Activated CD4-positive, alpha-beta T cell treated with anti-CD3 and anti-CD28 coated beads, Interleukin-2, amount 50 U/mL, for 4 hours (primary cell): Measurements from ENCODE around the gene VSIG4.

Experiments
- DNase-seq, 2 experiments: peaks; one replicate each; pipeline ENCODE4 v3.0.0-alpha.2; 2020

Gene VSIG4

GRCh38 chrX:66023385-66024091, 16.3 kb downstream of the VSIG4 start:
- no peak for DNase-seq

DNA sequence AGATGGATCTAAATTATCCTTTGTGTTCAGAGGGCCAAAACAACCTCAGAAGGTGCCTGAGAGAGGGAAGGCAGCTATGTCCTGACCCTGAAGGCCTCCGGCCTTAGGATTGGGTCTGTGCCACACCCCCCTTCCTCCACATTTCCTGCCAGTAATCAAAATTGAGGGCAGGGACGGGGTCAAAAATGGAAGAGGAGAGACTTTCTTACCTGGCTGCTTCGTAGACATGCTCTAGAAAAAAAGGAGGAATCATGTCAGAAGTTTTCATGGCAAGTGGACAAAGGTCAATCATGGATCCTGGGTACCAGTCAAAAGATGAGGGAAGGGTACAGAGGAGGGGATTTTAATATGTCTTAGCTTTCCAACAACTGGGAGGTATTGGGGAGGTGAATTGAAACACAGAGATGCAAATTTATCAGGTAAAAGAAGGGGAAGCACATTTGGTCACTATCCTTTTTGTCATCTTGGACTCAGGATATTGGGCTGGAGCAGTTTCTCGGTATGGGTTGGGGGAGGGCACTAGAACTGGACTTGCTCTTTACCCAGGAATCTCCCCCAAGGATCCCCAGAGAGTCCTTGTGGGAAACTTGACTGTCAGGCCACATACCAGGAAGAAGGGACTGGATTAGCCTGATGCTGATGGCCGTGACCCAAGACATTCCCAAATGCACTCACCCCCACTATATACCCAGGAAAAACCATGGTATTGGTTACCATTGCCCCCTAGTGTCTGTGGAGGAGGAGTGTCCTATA, 17.1 kb downstream of the VSIG4 start:
- no peak for DNase-seq

DNA sequence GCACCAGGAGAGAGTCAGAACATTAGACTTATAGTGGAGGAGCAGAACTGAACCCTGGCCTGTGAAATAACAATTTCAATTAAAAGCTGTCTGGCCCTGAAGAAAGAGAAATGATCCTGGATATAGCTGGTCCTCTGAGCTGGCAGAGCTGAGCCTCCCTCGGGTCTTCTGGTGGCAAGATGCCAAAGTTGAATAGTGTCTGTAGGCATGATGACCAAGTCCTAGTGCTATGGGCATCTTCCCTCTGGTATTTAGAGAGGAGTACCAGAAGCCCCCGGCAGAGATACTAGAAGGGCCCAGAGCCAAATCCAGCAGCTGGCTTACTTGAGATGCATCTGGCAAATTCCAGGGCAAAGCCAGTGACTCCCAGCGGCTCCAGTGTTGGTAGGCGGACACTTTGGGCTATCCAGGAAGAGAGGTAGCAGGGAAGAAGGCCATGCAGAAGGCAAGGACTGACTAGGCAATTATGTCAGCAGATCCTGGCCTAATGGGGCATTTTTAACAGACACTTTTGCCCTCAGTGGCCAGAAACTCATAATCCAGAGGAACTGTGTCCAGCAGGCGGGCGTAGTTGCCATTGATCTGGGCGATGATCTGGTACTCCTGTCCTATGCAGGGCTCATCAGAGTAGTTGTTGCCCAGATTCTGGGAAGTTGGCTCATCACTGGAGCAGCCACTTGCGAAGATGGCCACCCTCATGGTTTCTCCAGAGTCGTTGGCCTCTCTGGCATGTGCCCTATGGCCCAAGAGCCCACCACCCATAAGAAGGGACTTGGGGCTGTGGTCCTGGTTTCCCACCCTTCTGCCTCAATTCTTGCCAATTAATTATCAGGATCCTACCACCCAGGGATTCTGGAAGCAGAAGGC, 17.9 kb downstream of the VSIG4 start:
- DNase-seq: no peak

DNA sequence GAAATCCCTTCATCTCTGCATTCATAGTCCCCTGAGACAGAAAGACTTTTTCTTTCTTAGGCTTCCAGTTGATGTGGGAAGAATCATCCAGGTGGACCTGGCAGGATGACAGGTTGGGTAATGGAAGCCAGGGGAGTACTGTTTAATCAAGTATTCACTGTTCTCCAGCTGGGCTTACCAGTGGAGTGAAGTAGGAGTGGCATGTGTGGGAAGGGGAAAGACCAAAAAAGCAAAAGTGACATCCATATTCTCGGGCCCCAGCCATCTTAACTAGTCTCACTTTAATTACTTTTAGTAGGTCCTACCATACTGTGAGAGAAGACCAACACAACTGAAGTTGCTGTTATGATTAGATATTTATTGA, 18.5 kb downstream of the VSIG4 start:
- no peak for DNase-seq

DNA sequence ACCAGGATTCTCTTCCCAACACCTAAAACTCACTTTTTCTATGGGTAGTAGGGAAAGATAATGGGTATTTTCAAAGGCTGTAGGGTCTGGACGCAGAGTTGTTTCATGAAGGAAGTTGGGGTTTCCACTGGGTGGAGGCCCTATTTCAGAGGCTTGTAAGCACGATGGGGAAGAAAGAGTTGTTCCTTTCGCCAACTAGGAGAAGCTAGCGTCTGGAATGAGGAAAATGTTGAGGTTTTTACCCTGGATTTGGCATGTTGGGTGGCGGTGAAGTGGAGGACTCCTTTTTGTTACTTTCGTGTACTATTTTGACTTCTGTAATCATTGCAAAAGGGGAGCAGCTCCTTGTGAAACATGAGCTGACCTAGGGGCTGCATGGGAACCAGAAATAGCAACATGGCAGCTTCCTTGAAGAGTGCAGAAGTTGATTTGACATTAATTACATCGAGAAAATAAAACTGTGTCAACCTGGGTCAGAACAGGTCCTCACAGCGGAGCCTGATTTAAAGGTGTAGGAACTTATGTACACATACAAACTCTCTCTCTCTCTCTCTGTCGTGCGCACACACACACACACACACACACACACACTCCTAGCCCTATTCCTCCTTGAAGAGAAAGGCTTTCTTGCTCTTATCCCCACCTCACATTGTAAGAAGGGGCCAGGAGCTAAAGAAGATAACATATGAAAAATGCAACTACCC, 19.1 kb downstream of the VSIG4 start:
- no peak for DNase-seq

DNA sequence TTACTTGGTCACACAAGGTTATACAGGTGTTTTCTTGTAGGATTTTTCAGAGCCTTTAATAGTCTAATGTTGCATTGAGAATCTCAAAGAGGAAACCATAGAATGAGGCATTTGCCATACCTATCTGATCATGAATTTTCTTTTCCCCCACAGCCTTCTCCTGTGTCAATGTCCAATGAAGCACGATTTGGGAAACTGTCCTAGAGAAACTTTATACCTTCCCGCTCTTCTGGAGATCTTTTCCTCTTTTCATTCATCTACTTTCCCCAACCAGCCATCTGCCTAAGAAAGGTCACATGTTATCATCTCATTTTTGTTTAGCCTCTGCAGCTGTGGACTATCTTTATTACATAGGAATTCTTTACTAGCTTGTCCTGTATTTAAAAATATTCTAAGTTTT, 19.9 kb downstream of the VSIG4 start:
- no peak for DNase-seq

- no peak for DNase-seq
These were observed 20.6 kb downstream of the VSIG4 start for GRCh38 chrX:66019310-66019652.

DNA sequence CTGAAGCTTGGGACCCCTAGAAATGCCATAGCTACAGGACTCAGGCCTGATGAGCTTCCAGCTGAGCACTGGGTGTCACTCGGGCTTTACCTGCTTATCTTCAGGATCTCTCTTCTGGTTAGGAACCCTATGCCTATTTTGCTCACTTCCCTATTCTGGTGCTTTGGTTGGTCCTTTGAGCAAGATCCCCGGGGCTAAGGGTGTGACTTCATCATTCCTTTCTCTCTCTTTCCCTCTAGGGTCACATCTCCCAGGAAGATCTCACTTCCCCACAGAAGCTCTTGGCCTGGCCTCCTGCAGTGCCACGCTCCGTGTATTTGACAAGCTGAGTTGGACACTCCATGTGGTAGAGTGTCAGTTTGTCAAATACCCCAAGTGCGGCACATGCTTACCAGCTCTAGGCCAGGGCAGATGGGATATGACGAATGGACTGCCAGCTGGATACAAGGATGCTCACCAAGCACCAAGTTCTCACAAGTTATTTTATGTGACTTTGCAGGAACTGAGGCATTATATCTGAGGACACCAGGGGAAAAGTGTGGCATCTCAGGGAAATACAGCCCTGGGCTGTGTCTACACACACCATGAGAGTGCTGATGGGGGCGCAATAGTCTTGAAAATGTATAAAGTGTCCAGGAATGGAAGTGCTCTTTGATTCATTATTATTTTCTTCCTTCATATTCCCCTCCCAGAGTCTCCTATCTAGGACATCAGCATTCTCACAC, 21.1 kb downstream of the VSIG4 start:
- DNase-seq: no peak

DNA sequence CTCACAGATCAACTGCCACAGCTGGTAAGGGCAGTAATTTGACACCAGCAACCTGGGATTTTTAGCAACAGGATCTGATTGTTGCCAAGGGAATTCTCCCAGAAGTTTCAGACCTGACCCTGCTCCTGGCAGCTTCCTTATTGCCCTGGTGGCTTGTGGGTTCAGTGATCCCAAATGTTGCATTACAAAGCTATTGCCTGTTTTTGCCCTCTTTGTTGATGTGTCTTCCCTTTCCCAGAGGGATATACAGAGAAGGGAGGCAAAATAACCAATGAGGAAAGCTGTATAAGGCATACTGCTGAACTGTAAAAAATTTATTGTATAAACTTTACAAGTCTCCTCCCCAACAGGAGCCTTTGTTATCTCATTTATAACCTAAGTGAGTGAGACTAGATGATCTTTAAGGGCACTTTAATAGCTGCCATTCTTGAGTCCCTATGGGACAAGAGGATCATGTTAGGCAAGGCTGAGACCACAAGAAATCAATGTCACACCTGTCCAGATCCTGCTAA, 22.2 kb downstream of the VSIG4 start:
- DNase-seq: no peak

- DNase-seq: no peak
These were observed 22.8 kb downstream of the VSIG4 start for GRCh38 chrX:66016905-66017658.

GRCh38 chrX:66015900-66016689, 23.8 kb downstream of the VSIG4 start:
- no peak for DNase-seq

DNA sequence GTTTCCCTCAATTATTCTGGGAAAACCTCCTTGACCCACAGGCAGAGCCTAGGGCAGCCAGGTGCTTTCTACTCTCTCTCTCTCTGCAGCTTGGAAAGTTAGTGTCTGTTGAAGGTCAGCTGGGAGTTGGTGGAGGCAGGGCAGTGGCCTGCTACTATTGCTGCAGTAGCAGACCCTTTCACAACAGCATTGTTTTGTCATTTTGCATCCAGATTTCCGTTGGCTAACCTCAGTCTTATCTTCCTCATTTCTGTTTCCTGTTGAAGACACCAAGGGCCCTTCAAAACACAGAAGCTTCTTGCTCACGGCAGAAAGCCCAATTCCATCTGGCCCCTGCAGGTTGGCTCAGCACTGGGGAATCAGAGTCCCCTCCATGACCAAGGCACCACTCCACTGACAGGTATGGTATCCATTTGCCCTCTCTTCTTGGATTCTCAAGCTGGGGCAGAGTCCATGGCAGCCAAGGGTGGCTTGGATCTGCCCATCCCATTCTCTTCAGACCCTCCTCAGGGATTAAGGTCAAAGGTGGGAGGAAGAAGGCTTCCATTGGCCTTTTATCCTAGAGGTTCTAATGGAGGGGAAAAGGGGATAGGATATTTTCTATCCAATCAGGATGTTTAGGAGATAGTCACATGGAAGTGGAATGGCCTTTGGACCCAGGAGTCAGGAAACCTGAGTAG, 24.6 kb downstream of the VSIG4 start:
- no peak for DNase-seq

- DNase-seq: no peak
These were observed 25.3 kb downstream of the VSIG4 start for GRCh38 chrX:66014556-66014955.

- DNase-seq: no peak
These were observed 25.8 kb downstream of the VSIG4 start for GRCh38 chrX:66014084-66014483.

GRCh38 chrX:66013194-66013816, 26.6 kb downstream of the VSIG4 start:
- no peak for DNase-seq

DNA sequence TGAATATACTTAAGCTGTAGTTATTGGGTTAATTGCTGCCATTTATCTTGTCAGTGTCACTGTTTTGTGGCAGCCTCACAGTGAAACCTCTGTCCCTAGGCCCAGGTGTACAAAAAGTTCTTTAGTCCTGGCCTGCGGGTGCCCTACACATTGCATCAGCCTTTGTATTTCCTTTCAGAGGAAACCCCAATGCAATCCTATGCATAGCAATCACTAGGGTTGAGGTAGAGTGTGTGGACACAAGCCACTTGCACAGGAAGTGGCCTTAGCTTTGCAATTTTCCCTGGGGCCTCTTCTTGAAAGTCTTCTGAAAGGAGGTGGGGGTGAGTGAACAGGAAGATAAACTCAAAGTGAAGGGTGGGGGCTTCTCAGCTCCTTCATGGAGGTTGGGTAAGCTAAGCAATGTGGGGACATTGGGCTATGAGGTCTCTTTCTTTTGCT, 27.8 kb downstream of the VSIG4 start:
- DNase-seq: no peak

DNA sequence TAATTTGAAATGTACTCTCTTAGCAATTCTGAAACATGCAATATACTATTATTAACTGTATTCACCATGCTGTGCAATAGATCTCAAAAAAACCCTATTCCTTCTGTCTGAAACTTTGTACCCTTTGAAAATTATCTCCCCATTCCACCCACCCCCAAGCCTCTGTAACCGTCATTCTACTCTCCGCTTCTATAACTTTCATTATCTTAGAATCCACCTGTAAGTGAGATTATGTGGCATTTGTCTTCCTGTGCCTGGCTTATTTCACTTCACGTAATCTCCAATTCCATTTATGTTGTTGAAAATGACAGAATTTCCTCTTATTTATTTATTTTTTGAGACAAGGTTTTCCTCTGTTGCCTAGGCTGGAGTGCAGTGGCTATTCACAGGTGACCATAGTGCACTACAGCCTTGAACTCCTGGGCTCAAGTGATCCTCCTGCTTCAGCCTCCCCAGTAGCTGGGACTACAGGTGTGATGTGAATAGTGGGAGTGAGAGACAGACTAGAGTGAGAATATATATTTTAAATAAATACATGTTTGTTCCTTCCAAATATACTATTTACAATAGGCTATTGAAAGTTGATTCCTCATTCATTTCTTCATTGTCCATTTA, 30.5 kb downstream of the VSIG4 start:
- DNase-seq: no peak

DNA sequence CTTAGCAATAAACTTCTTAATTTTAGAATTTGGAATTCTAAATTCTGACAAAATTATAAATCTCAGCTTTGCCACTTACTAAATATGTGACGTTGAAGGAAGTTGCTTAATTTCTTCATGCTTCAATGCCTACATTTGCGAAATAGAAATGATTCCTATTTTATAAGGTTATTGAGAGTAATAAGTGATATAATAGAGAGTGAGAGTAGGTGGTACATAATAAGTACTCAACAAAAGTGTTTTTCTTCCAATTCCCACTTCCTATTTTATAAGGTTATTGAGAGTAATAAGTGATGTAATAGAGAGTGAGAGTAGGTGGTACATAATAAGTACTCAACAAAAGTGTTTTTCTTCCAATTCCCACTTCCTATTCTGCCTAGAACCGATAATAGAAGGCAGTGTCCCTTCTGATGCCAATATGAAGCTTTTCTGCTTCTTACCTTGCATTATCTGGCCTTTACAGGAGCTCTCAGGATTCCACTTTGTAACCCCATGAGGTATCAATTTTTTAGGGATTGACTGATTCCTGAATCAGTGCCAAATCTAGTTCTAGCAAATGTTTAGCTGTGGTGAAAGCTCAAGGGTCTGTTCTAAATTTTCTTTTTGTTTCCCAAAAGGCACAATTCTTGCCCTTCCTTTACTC, 31.4 kb downstream of the VSIG4 start:
- DNase-seq: no peak
